UCSD-AML1 (cell line): ENCODE measurements around the gene ELK4.
A peak's percentile ranks its signal among the peaks of the same experiment; 100 is the strongest.

ENCODE experiments used
- DNase-seq: peaks from one replicate; lab custom pipeline; 2025; ENCODE audit not compliant: unreplicated experiment; lab: John Stamatoyannopoulos, UW

The ELK4 gene, protein sequence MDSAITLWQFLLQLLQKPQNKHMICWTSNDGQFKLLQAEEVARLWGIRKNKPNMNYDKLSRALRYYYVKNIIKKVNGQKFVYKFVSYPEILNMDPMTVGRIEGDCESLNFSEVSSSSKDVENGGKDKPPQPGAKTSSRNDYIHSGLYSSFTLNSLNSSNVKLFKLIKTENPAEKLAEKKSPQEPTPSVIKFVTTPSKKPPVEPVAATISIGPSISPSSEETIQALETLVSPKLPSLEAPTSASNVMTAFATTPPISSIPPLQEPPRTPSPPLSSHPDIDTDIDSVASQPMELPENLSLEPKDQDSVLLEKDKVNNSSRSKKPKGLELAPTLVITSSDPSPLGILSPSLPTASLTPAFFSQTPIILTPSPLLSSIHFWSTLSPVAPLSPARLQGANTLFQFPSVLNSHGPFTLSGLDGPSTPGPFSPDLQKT

DNA sequence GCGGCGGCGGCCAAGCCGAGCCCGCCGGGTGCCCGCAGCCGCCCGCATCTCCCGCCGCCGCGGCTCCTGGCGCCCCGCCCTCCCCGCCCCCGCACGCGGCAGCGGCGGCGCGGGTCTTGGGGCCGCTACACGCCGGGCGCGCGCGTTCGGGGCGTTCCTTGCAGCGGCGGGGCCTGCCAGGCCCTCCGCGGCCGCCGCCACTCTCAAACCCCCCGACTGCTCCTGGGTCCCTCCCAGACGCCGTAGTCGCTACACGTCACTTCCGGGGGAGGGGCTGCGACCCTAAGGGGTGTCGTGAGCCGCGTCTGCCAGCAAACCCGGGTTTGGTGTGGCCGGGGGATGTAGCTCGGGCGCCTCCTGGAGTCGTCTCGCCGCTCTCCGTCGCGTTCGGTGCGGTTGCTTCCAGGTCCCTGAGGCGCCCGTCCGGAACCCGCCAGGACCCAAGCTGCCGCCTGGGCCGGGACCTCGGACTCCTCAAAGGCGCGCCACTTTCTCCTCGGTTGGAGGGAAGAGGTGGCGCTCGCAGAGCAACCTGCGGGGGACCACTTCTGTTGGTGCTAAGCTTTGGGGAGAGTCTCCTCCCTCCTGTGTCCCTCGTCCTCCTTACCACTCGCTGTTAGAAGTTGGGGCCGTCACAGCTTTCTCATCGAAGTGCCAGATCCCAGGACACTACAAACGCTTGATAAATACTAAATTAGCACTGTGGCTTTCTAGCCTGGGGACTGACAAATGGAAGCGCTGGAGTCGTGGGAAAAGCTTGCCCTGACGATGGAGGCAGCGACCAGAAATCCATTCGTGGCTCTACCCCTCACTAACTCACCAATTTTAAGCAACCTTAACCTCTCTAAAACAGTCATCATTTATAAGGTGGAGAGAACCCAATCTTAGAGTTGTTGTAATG, at the start of gene ELK4:
TSS of gene ELK4 (minus strand) at position 244 of the 901 bp plus-strand sequence. CDS start 8,129 bp downstream, outside the sequence.
- DNase-seq, result peak; percentile 98

DNA sequence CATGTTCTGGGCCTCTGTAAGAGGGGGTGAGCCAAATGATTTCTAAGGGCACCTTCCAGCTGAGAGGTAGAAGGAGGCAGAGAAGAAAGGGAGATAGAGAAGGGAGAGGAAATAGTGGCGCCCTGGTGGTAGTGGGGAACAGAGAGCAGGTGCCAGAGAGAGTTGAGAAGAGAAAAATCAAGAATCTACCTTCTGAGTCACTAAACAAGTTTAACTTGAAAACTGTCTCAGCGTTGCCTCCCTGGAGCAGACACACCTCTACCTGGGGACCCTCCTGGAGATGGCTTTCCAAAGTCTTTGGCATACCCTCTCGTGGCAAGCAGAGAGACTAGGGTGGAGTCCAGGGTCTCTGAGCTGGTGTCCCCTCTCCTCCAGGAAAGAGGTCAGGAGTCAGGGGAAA, 49.6 kb upstream of the ELK4 start:
- DNase-seq, result no peak

DNA sequence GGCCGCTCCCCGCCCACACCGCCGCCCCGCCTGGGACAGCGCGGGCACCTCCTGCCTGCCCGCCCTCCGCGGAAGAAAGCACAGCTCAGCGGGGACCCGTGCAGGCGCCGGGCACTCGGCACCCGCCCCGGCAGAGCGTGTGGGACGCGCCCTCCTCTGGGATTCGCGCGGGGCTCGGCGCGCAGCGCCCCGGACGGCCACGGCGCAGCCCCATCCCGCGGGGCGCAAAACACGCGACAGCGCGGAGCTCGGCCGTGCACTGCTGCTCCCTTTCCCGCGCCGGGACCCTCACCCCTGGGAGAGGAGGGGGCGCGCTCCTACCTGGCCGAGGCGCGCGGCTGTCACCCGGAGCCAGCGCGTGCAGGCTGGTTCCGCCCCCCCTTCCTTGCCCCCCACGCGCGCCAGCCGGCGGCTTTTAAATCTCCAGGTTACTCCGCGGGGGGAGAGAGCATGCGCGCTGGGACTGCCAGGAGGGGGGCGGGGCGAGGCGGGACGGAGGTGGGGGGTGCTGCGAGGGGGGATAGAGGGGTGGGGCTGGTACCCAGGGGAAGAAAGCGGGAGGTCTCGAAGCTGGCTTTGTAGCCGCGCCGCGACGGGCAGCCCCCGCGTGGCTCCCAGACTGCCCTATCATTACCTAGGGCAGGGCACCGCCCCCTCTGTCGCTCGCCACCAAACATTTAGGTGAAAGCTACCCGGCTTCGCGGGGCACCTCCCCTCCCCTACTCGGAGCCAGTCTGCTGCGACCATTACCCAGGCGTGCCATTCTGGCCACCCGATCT, 48.5 kb upstream of the ELK4 start, which contains the start of gene SLC45A3:
TSS of gene SLC45A3 (minus strand) at position 437 of the 779 bp plus-strand sequence. CDS start 15,853 bp downstream, outside the sequence.
- no peak for DNase-seq

DNA sequence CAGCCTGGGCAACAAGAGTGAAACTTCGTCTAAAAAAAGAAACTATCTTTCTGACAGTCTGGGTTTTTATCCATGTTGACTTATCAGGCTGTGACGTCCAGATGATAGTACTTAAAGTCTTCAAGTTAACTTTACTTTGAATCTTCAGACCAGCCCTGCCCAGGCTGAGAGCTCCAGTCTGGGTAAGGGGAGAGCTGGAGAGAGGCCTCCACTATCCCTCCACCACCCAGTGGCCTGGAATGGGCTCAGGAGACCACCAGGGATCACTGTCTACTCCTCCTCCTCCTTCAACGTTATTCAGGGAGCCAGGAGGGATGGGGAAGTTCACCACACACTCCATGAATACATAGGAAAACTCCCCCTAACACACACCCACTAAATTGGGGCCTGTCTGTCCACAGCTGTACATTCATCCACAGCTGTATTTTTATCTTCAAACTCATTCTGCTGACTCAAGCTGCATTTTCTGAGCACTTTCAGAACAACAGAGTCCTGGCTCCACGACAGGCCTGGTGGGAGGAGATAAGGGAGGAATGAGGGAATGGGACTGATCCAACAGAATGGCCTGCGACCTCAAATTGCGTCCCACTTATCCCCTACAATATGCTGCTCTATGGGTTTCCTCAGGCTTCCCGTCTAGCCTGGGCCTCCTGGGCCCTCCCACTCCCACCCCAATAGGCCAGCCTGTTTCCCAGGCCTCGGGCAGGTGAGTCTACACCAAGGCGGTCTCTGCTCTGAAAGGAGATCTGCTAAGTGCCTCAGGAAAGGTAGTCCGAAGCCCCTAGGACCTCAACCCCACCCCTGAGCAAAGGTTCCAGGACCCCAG, 46.7 kb upstream of the ELK4 start:
- peak; percentile 65 for DNase-seq

DNA sequence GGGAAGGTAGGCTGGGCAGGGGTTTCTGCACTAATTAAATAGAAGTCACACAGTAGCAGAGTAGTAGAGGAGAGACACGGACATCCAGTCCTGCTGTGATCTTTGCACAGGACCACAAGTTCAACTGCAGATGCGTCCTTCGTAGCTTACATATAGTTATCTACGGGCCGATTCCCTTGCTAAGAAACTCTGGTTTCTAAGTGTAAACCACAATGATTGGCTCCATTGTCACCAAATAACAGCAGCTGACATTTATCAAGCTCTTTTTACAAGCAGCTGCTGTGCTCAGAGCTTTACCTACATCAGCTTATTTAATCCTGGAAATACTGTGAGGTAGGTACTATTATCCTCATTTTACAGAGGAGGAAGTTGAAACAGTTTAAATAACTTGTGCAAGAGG, 45.4 kb upstream of the ELK4 start:
- no peak for DNase-seq

DNA sequence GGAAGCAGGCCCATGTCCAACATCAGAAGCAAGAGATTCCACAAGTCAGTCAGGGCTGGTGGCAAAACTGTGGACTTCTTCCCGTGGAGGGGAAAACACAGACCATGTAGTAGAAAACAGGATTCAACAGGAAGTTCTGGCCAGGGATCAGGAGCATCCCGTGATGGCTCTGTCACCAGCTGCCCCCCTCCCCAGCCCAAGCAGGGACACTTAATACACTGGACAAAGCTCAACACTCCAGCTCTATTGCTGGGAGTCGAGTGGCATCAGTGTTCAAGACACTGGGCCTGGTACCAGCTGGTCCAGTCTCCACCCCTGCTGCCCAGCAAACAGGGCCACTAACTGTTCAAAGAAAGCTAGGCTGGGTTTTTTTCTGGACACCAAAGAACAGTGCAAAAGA, 44.8 kb upstream of the ELK4 start:
- DNase-seq, result no peak

DNA sequence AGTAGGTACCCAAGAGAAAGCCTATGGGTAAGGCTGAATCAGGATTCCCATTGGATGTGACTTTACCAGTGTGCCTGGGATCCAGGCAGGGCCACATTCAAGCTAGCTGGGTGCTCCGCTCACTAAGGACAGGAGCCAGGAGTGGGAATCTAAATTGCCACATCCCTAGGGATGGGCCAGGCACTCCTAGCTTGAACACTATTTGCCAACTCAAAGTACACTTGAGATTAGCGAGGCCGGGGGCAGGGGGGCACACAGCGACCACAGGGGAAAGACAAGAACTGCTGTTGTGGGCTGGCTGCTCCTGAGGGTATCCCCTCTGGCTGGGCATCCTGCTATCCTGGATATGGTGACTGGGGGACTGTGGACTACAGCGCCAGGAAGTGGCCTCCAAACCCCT, 44.2 kb upstream of the ELK4 start:
- DNase-seq, result no peak

DNA sequence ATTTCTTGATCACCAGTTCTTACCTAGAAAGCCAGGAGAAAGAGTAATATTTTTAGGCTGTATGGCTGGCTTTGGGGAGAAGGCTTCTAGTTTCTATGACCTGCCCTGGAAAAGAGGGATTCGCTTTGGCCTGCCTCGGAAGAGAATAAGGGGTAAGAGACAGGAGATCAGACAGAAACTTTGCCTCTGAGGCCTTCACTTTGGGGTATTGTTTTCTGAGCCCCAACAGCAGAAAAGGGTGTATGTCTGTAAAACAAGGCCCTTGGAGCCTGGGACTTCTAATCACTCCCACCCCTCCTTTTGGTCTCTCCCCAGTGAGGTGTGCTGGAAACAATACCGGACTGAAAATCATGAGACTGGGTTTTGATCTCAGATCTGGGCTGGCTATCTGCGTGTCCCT, 43.4 kb upstream of the ELK4 start:
- DNase-seq, result no peak

DNA sequence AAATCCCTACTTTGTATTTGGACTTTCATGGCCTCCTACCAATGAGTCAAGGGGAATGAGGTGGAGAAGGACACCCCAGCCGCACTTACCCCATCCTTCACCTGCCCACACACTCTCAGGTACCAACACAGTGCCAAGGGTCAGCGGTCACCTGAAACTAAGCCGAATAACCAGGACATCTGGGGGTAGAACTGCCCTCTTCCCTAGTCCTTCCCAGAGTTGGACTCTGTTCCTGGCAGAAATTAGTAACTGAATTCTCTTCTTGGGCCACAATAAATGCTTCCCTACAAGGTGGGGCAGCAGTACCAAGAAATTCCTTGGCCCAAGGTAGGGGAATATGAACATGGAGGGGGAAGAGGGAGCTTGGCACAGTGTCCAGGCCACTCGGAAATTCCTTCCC, 41.2 kb upstream of the ELK4 start:
- no peak for DNase-seq

DNA sequence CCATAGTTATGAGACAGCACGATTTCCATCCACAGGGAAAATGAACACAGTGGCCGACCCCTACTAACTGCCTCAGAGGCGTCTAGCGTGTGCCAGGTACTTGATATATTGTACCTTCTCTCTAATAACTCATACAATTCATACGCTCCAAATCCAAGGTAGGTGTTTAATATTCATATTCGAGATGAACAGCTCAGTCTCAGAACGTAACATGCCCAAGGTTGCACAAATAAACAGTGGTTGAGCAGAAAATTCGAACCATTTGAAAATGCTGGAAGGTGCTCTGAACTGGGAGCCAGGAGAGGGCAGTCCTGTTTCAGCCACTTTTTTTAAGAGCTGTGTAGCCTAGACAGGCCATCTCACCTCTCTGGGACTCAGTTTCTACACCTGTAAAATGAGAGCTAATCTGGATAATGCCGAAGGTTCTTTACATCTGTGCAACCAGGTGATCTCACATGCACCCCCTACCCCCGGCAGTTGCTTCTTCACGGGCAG, 40.6 kb upstream of the ELK4 start:
- DNase-seq, result no peak

DNA sequence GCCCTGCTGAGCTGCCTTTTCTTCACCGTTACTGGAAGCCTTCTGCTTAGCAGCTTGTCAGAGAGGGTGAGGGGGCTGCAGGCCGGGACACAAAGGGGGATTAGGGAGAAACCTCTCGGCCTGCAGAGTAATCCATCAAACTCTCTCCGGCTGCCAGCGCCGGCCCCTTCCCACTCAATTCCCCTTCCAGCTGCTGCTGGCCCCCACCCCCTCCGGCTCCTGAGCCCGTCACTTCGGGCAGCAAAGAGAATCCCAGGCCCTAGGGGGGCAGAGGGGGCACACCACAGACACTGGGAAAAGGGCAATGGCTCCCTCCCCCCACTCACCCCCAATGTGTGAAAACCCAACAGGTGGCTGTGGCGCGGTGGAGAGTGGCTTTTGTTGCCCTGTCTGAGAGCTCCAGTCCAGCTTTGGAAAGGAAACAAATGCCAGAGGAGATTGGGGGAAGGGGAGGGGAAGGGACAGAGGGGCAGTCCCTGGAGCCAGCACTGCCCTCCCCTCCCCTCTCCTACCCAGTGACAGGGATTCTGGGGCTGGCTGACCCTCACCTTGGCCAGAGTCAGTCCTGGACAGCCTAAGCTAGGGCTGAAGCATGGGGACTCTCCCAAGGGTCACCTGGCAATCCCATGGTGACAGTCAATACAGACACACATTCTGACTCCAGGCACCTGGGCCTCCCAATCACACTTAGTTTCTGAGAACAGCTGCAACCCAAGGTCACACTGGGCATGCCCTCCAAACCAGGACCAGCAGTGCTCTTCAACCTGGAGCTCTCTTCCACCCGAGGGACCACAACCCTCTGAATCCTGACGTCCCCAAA, 39.0 kb upstream of the ELK4 start:
- DNase-seq, result no peak

DNA sequence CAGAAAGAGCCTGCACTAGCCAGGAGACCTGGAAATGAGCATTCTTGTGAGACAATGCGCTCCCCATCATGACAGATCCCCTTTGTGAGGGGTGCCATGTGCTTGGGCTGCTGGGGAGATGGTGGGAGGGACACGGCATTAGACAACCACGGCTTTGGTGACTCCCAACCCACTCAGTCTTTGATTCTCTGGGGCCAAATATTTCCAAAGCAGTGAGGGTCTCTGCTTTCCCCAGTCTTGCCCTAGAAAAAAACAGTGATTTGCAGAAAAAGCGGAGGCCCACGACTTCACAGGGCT, 38.3 kb upstream of the ELK4 start:
- DNase-seq, result no peak

DNA sequence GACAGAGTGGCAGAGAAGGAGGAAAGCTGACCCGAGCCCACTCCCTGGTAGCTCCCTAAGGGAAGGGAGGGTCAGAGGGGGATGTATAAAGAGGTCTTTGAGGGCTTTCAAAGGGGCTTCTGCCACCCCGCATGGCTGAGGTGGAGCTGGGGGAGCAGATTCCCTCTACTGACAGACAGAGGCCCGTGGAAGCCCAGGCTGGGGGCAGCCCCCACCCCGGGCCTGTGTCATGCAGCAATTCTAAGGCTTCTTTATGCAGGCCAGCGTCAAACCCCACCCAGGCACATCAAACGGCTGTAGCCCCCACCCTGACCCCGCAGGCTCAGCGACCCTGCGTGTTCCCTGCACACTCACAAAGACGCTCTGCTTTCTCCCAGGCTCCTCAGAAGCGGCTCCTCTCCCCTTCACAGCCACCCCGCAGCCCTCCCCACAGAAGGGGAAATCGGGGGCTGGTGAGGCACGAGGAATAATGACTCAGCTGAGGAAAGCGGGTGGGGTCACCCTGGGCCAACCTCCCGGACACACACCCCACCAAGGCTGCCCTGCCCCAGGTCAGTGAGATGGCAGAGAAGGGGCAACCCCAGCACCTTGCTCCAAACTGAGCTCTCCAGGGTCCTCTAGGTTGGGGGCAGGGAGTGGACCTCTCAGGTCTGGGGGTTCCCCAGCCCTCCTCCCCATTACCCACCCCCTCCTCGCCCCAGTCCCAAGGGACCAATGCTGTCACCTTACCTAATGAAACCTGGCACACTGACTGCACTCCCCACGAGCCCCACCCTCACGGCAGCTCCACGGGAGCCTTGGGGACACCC, 37.7 kb upstream of the ELK4 start:
- DNase-seq, result no peak

DNA sequence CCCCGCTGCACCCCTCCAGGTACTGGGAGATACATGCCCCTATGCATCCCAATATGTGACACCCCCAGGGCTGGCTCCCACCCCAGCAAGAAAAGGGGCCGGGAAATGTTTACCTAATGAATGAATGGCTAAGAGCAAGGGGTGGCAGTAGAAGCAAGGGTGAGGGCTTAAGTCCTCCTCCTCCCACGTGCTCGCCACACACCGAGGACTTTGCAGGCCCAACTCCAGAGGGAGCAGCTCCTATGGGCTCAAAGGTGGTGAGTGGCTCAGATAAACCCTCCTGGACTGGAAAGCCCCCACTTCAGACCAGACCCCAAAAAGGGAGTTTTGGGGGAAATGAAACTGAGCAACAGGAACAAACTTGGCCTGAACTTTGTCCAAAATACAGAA, 37.1 kb upstream of the ELK4 start:
- DNase-seq, result no peak

DNA sequence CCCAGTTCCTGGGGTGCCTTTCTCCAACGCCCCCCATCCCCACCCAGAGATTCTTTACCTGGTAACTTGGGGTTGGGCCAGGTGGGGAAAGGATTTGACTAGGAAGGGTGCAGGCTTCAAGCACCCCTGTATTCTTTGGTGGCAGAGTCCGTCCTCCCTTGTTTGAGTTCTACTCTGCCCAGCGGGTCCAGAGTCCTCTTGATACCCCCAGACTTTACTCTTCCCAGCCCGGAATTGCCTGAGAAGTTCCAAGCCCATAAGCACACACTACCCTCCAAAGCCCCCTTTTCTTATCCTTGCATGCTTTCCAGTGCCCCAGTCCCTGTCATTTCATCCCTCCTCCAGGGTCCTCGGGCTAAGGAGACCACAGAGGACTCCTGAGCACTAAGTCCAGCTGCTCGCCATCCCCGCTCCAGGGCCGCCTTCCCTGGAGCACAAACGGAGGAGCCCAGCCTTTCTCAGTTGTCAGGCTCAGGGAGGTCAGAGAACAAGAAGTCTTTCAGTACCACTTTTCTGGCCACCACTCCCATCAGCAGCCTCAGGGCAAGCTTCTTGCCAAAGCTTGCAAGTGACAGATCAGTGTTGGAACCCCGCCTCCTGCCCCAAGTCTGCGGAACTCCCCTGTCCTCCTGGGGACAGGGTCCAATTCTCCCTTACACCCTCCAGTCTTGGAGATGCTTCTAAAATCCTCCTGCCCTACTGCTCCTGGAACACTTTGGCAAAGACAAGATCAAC, 36.3 kb upstream of the ELK4 start:
- DNase-seq, result no peak

DNA sequence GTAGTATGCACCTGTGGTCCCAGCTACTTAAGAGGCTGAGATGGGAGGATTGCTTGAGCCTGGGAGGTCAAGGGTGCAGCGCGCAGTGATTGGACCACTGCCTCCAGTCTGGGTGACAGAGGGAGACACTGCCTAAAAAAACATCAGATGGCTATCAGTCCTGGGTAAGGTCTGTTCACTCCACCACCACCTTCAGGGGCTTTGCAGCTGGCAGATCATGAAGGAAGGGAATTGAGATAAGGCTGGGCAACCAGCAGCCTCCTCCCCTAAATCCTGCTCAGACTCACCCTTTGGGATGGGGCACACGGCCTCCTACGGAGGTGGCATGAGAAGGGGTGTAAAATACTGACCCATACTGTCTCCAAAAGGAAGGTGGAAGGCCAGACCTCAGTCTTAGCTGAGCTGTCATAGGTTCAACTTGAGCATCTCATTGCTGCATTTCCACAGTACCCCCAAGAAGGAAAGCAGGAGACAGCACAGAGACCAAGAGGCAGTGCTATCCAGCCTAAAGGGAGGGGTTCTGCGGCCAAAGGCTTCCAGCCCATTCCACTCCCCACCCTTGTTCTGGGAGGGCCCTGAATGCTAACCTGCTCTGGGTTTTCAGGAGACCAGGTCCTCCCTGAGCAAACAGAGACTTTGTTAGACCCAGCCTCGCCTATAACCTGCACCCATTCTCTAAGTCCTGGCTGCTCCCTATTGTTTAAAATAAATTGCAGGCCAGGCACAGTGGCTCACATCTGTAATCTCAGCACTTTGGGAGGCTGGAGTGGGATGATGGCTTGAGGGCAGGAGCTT, 34.8 kb upstream of the ELK4 start:
- no peak for DNase-seq
